BLaER1 (cell line): ENCODE data around the gene KRT39.
"Not testable (repeated sequence)": the region's sequence is repeated elsewhere in the genome, so short reads cannot be mapped to it uniquely, and the experiment has no call there.

Experiments
- H3K27ac ChIP-seq: shearing (Covaris generic); formaldehyde crosslinking; 2 replicates; pipeline ENCODE4 v1.8.1; 2022
- H3K27me3 ChIP-seq: shearing (Covaris generic); formaldehyde crosslinking; 2 replicates; pipeline ENCODE4 v1.8.1; 2022
- H3K36me3 ChIP-seq: shearing (Covaris generic); formaldehyde crosslinking; 2 replicates; pipeline ENCODE4 v1.8.1; 2022
- H3K4me1 ChIP-seq: shearing (Covaris generic); formaldehyde crosslinking; 2 replicates; pipeline ENCODE4 v1.8.1; 2022
- H3K4me2 ChIP-seq: shearing (Covaris generic); formaldehyde crosslinking; 2 replicates; pipeline ENCODE4 v1.8.1; 2022
- H3K4me3 ChIP-seq: shearing (Covaris generic); formaldehyde crosslinking; 2 replicates; pipeline ENCODE4 v1.8.1; 2022
- H3K9ac ChIP-seq: shearing (Covaris generic); formaldehyde crosslinking; 2 replicates; pipeline ENCODE4 v1.8.1; 2022
- H3K9me3 ChIP-seq: shearing (Covaris generic); formaldehyde crosslinking; 2 replicates; pipeline ENCODE4 v1.8.1; 2022
- H4K20me1 ChIP-seq: shearing (Covaris generic); formaldehyde crosslinking; 2 replicates; pipeline ENCODE4 v1.8.1; 2022
- Cebpa-rat ChIP-seq: shearing (Covaris generic); IDR thresholded peaks from 2 replicates; pipeline ENCODE4 v1.8.1; 2022

Gene KRT39

GRCh38 chr17:41003926-41004325 lies 37.2 kb upstream of the KRT39 start:
- Histone ChIP-seq H4K20me1 (no peaks in the 10 kb centered on the region), H3K36me3 (no peaks in the 10 kb centered on the region), H3K27me3 (no peaks in the 10 kb centered on the region), H3K4me1 (no peaks in the 10 kb centered on the region), H3K4me2 (no peak overlapping the region), H3K4me3 (no peak overlapping the region), H3K9ac (no peak overlapping the region), H3K27ac (no peak overlapping the region), H3K9me3 (no peaks in the 10 kb centered on the region)
- TF ChIP-seq Cebpa-rat = no peak

- Histone ChIP-seq H3K9me3 (no peaks in the 10 kb centered on the region), H3K27ac (no peak overlapping the region)
- no peak for TF ChIP-seq Cebpa-rat
These were observed 36.1 kb upstream of the KRT39 start for GRCh38 chr17:41002814-41003213.

GRCh38 chr17:41001795-41002194 lies 35.0 kb upstream of the KRT39 start:
- no peak overlapping the region for H3K4me3 ChIP-seq
- no peaks in the 10 kb centered on the region for H3K27me3 ChIP-seq
- no peaks in the 10 kb centered on the region for H3K36me3 ChIP-seq
- no peaks in the 10 kb centered on the region for H4K20me1 ChIP-seq
- TF ChIP-seq Cebpa-rat = no peak
- H3K4me1 ChIP-seq = no peaks in the 10 kb centered on the region
- H3K27ac ChIP-seq = no peak overlapping the region
- H3K4me2 ChIP-seq = no peak overlapping the region
- H3K9me3 ChIP-seq = no peaks in the 10 kb centered on the region
- no peak overlapping the region for H3K9ac ChIP-seq

More at GRCh38 chr17:41002814-41003213, 36.1 kb upstream of the KRT39 start:
- Histone ChIP-seq H3K4me3 (no peak overlapping the region), H4K20me1 (no peaks in the 10 kb centered on the region), H3K9ac (no peak overlapping the region), H3K36me3 (no peaks in the 10 kb centered on the region), H3K27me3 (no peaks in the 10 kb centered on the region), H3K4me1 (no peaks in the 10 kb centered on the region), H3K4me2 (no peak overlapping the region)

GRCh38 chr17:40999563-40999962 lies 32.8 kb upstream of the KRT39 start, which contains the start of gene KRTAP3-2:
Gene KRTAP3-2, minus strand, starts transcription at chr17:40999906. Its CDS starts 53 bp downstream, at chr17:40999853.
- H3K36me3 ChIP-seq, H3K4me1 ChIP-seq, H3K9me3 ChIP-seq, H3K4me2 ChIP-seq, H3K9ac ChIP-seq, H3K27me3 ChIP-seq, H3K27ac ChIP-seq, H3K4me3 ChIP-seq, H4K20me1 ChIP-seq: not testable (repeated sequence)

GRCh38 chr17:40997361-40997760 lies 30.6 kb upstream of the KRT39 start:
- no peaks in the 10 kb centered on the region for H3K36me3 ChIP-seq
- H3K9me3 ChIP-seq = no peaks in the 10 kb centered on the region
- no peak for TF ChIP-seq Cebpa-rat
- H3K27ac ChIP-seq = no peak overlapping the region
- H3K4me2 ChIP-seq = no peak overlapping the region
- H3K9ac ChIP-seq = no peak overlapping the region
- no peaks in the 10 kb centered on the region for H3K4me1 ChIP-seq
- no peaks in the 10 kb centered on the region for H3K27me3 ChIP-seq
- H3K4me3 ChIP-seq = no peak overlapping the region
- H4K20me1 ChIP-seq = no peaks in the 10 kb centered on the region

GRCh38 chr17:40996829-40997228 lies 30.1 kb upstream of the KRT39 start:
- no peaks in the 10 kb centered on the region for H3K27me3 ChIP-seq
- no peaks in the 10 kb centered on the region for H3K9me3 ChIP-seq
- no peak overlapping the region for H3K9ac ChIP-seq
- H3K4me3 ChIP-seq = no peak overlapping the region
- TF ChIP-seq Cebpa-rat = no peak
- no peak overlapping the region for H3K27ac ChIP-seq
- no peak overlapping the region for H3K4me2 ChIP-seq
- H3K36me3 ChIP-seq = no peaks in the 10 kb centered on the region
- no peaks in the 10 kb centered on the region for H3K4me1 ChIP-seq
- H4K20me1 ChIP-seq = no peaks in the 10 kb centered on the region

GRCh38 chr17:40995116-40995515 lies 28.4 kb upstream of the KRT39 start:
- H3K27me3 ChIP-seq = no peaks in the 10 kb centered on the region
- no peak overlapping the region for H3K4me3 ChIP-seq
- no peak for TF ChIP-seq Cebpa-rat
- no peak overlapping the region for H3K9ac ChIP-seq
- no peak overlapping the region for H3K27ac ChIP-seq
- no peaks in the 10 kb centered on the region for H3K4me1 ChIP-seq
- H4K20me1 ChIP-seq = no peaks in the 10 kb centered on the region
- H3K36me3 ChIP-seq = no peaks in the 10 kb centered on the region
- H3K4me2 ChIP-seq = no peak overlapping the region
- no peaks in the 10 kb centered on the region for H3K9me3 ChIP-seq

- Histone ChIP-seq H3K9ac (no peak within 1 kb of the TSS), H3K4me2 (no peak within 1 kb of the TSS), H3K4me3 (no peak within 1 kb of the TSS), H3K27me3 (no peaks in the 10 kb centered on the region), H3K36me3 (no peaks in the 10 kb centered on the region), H3K9me3 (no peaks in the 10 kb centered on the region), H3K4me1 (no peaks in the 10 kb centered on the region), H4K20me1 (no peaks in the 10 kb centered on the region), H3K27ac (no peak within 1 kb of the TSS)
- no peak for TF ChIP-seq Cebpa-rat
These were observed 27.1 kb upstream of the KRT39 start, which contains the start of gene KRTAP3-3 for GRCh38 chr17:40993839-40994238. Gene KRTAP3-3, minus strand, starts transcription at chr17:40994164. Its CDS starts 67 bp downstream, at chr17:40994097.

- Histone ChIP-seq H3K4me3 (no peak overlapping the region), H4K20me1 (no peaks in the 10 kb centered on the region), H3K9ac (no peak overlapping the region), H3K9me3 (no peaks in the 10 kb centered on the region), H3K36me3 (no peaks in the 10 kb centered on the region), H3K4me1 (no peaks in the 10 kb centered on the region), H3K27ac (no peak overlapping the region), H3K4me2 (no peak overlapping the region), H3K27me3 (no peaks in the 10 kb centered on the region)
- no peak for TF ChIP-seq Cebpa-rat
These were observed 26.3 kb upstream of the KRT39 start for GRCh38 chr17:40993084-40993483.

GRCh38 chr17:40992666-40993065 lies 25.9 kb upstream of the KRT39 start:
- Histone ChIP-seq H3K36me3 (no peaks in the 10 kb centered on the region), H3K27ac (no peak overlapping the region), H3K4me3 (no peak overlapping the region), H3K4me1 (no peaks in the 10 kb centered on the region), H3K9me3 (no peaks in the 10 kb centered on the region), H3K4me2 (no peak overlapping the region), H3K27me3 (no peaks in the 10 kb centered on the region), H3K9ac (no peak overlapping the region), H4K20me1 (no peaks in the 10 kb centered on the region)
- no peak for TF ChIP-seq Cebpa-rat

- Histone ChIP-seq H3K4me2 (no peak overlapping the region), H3K27ac (no peak overlapping the region), H3K9ac (no peak overlapping the region), H4K20me1 (no peaks in the 10 kb centered on the region), H3K27me3 (no peaks in the 10 kb centered on the region), H3K36me3 (no peaks in the 10 kb centered on the region), H3K9me3 (no peaks in the 10 kb centered on the region), H3K4me3 (no peak overlapping the region), H3K4me1 (no peaks in the 10 kb centered on the region)
- TF ChIP-seq Cebpa-rat = no peak
These were observed 20.2 kb upstream of the KRT39 start for GRCh38 chr17:40986920-40987319.
